Fibroblast of pulmonary artery (primary cell): ENCODE measurements around the gene KIRREL1.

ENCODE experiments used
- DNase-seq: peaks from one replicate; pipeline ENCODE4 v3.0.0-alpha.2; 2010; ENCODE audit warnings: low read depth
- H3K4me3 ChIP-seq: replicated peaks from 2 replicates; pipeline ENCODE4 v1.5.1; 2011; ENCODE audit warnings: low read depth, mild to moderate bottlenecking, control low read depth, low read length, moderate library complexity
- CTCF ChIP-seq: IDR thresholded peaks from 2 replicates; pipeline ENCODE4 v1.5.1; 2011; ENCODE audit warnings: mild to moderate bottlenecking, control low read depth, low read length, inconsistent platforms; ENCODE audit errors: missing control alignments

KIRREL1 gene

DNA sequence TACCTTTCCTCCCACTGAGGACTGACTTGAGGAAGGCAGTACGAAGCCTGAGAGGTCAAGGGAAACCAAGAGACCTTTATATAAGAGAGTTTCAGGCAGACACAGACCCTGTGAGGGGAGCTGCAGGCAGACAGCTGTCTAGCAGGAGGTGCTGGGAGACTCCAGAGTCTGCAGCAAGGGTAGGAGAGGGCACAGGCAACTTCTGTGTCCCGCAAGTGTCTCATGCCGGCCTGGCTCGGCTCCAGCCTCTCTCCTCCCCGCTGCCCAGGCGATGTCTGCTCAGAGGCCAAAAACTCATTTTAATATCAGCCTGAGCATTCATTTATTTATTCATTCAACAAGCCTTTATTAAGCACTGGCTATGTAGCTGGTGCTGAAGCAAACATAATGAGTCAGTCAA, 83.0 kb downstream of the KIRREL1 start:
- no peak for DNase-seq
- TF ChIP-seq CTCF = no peak
- no peak overlapping the region for H3K4me3 ChIP-seq

- no peak for TF ChIP-seq CTCF
- DNase-seq = no peak
- H3K4me3 ChIP-seq = no peak overlapping the region
Measured at GRCh38 chr1:158077411-158078256, 84.2 kb downstream of the KIRREL1 start.

DNA sequence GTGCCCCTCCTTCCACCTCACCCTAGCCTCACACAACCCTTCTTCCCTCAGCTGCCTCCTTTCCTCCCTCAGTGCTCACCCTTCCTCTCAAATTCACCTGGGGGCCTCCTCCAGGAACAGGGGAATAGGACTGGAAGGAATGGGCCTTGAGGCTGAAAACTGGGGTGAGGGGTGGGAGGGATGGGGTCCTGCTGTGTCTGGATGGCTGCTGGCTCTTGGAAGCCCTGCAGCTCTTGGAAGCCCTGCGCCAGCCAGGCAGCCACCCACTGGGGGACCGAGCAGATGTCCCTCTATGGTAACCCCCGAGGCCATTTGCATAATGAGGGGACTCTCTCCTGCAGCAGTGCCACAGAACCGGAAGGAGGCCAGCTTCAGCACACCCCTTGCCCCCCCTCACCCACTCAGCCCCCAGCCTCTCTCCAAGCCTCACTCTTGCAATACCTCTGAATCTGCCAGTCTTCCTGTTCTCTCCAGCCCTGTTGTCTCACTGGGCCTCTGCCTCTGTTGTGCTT, 85.2 kb downstream of the KIRREL1 start:
- no peak for TF ChIP-seq CTCF
- DNase-seq = no peak
- H3K4me3 ChIP-seq = no peak overlapping the region

DNA sequence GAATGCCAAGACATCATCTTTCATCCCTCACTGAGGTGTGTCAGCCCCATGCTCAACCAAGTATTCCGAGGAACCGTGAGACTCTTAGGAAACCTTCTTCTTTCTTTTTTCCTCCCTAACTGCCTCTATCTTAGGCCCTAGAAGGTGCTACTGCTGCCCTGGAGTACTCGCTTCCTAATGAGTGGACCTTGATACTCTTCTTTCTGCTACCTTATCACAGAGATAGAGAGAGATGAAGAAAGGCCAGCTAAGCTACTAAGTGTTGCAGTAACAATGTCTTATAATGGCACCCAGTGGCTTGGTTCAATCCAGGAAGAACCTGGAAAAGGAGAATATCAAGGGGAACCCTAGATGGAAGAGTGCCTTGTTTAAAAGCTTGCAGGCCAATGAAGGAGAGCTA, 86.6 kb downstream of the KIRREL1 start:
- TF ChIP-seq CTCF = no peak
- no peak overlapping the region for H3K4me3 ChIP-seq
- no peak for DNase-seq

DNA sequence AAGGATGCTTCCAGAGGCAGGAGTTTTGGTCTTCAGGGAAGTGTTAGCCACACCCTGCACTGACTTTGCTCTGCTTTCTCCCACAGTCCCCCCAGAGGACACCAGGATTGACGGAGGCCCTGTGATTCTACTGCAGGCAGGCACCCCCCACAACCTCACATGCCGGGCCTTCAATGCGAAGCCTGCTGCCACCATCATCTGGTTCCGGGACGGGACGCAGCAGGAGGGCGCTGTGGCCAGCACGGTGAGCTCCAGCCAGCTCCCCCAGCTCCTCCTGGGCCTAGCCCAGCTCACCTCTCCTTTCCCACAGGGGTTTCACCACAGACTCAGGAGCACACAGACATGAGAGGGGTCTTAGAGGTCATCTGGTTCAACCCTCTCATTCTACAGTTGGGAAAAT, 90.9 kb downstream of the KIRREL1 start:
- DNase-seq = no peak
- H3K4me3 ChIP-seq = no peak overlapping the region
- no peak for TF ChIP-seq CTCF

DNA sequence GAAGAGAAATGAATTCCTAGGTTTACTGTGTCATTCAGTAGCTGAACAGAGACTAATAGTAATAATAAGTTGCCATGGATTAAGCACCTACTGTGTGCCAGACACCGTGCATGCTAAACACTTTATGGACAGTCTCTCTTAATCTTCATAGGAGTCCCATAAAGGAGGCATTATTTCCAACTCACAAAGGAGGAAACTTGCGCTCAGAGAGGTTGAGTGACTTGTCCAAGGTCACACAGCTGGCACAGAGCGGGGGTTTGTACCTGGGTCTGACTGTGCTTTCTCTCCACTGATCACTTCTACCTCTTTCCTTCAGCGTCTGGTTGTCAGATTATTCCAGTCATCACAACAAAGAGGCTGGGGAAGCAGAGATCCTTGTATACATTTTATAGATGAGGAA, 91.3 kb downstream of the KIRREL1 start:
- no peak for DNase-seq
- no peak overlapping the region for H3K4me3 ChIP-seq
- TF ChIP-seq CTCF = no peak

GRCh38 chr1:158087320-158087927, 94.0 kb downstream of the KIRREL1 start:
- peak; percentile 85 for DNase-seq

More at GRCh38 chr1:158087320-158087927, 94.0 kb downstream of the KIRREL1 start:
- H3K4me3 ChIP-seq = no peak overlapping the region
- peak; percentile 99 for TF ChIP-seq CTCF
